Activated T-helper 1 cell treated with anti-CD3 and anti-CD28 coated beads, Interleukin-12 subunit alpha, Interleukin-12 subunit beta, Interleukin-2, Interleukin-4 antibody, amounts not matched to agents 30 ng/mL and 10 ng/mL and 1 ng/mL, durations not matched to agents 14 hours and 24 hours and 36 hours (primary cell): Measurements from ENCODE around the gene LRTM2. TPM values are rescaled to one million over a fixed set of nuclear protein-coding genes. Genes with fewer than 3 reads are reported as not detected.

ENCODE experiments used
- DNase-seq: peaks from one replicate; pipeline ENCODE4 v3.0.0; 2021; ENCODE audit warnings: low spot score
- H3K27ac Mint-ChIP-seq: one replicate; pipeline ENCODE4 v1.8.0; 2021; ENCODE audit warnings: mild to moderate bottlenecking, mixed read lengths
- H3K27me3 Mint-ChIP-seq: one replicate; pipeline ENCODE4 v1.8.0; 2022; ENCODE audit warnings: mild to moderate bottlenecking, moderate library complexity, mixed read lengths; ENCODE audit not compliant: insufficient read depth
- H3K36me3 Mint-ChIP-seq: one replicate; pipeline ENCODE4 v1.8.0; 2021; ENCODE audit warnings: low read depth, mixed read lengths
- H3K4me1 Mint-ChIP-seq: one replicate; pipeline ENCODE4 v1.8.0; 2021; ENCODE audit warnings: low read depth, mixed read lengths
- H3K4me3 Mint-ChIP-seq: one replicate; pipeline ENCODE4 v1.8.0; 2021; ENCODE audit warnings: mild to moderate bottlenecking, moderate library complexity, mixed read lengths
- H3K9me3 Mint-ChIP-seq: one replicate; pipeline ENCODE4 v1.8.0; 2021; ENCODE audit warnings: mixed read lengths
- intact Hi-C: fragments of 100-400 bp; cut with micrococcal nuclease; formaldehyde crosslinking; loops from one replicate; pipeline ENCODE4 v1.15.1; 2024
- total RNA-seq: library from RNA; stranded (reverse); gene quantifications from 2 replicates; pipeline ENCODE4 v1.2.3, GENCODE V29; 2022

Gene LRTM2
- total RNA-seq, 1 donor from 2014 or later, result not detected

GRCh38 chr12:1885599-1886245, 65.4 kb downstream of the LRTM2 start:
- intact Hi-C loops, result no loop called here
- Mint-ChIP-seq H3K27ac (no peak overlapping the region), H3K4me1 (no peaks in the 10 kb centered on the region), H3K4me3 (no peak overlapping the region), H3K36me3 (no peaks in the 10 kb centered on the region), H3K9me3 (no peaks in the 10 kb centered on the region), H3K27me3 (peaks cover 5% of the 10 kb centered on the region)
- DNase-seq, result no peak

Other genes starting within 250 kb of the LRTM2 start
- gene FBXL14, start 226.0 kb upstream of the LRTM2 start, total RNA-seq, result 19.4 and 20.4 TPM in 2 replicates
- 1.1 and 2.0 TPM in 2 replicates for gene WNT5B, start 191.3 kb upstream of the LRTM2 start, total RNA-seq
- 69.4 and 75.2 TPM in 2 replicates for gene ADIPOR2, start 129.5 kb upstream of the LRTM2 start, total RNA-seq
- gene CACNA2D4, start 98.1 kb downstream of the LRTM2 start, total RNA-seq, result 6.1 and 6.3 TPM in 2 replicates
- gene DCP1B, start 183.9 kb downstream of the LRTM2 start, total RNA-seq, result 8.8 and 9.8 TPM in 2 replicates
- 0.18 and 0.27 TPM in 2 replicates for gene CACNA1C, start 232.4 kb downstream of the LRTM2 start, total RNA-seq